Muscle of leg (tissue), 11 donors: ENCODE results near the gene TNKS1BP1. TPM values are rescaled to one million over a fixed set of nuclear protein-coding genes. Genes with fewer than 3 reads are reported as not detected.
"Not testable (repeated sequence)": the region's sequence is repeated elsewhere in the genome, so short reads cannot be mapped to it uniquely, and the experiment has no call there.

Experiments
- DNase-seq: peaks from one replicate; pipeline ENCODE4 v3.0.0; 2013
- H3K27ac ChIP-seq: one replicate; pipeline ENCODE4 v1.5.1; 2013; ENCODE audit warnings: mild to moderate bottlenecking, low read length, control low read depth
- H3K27me3 ChIP-seq: one replicate; pipeline ENCODE4 v1.6.1; 2013; ENCODE audit warnings: low read length; ENCODE audit not compliant: control insufficient read depth, insufficient read depth
- H3K36me3 ChIP-seq: one replicate; pipeline ENCODE4 v1.6.1; 2013; ENCODE audit warnings: low read length; ENCODE audit not compliant: control insufficient read depth, insufficient read depth
- H3K4me1 ChIP-seq: one replicate; pipeline ENCODE4 v1.6.1; 2013; ENCODE audit warnings: low read length; ENCODE audit not compliant: control insufficient read depth, insufficient read depth
- H3K4me3 ChIP-seq: one replicate; pipeline ENCODE4 v1.5.1; 2013; ENCODE audit warnings: low read length, control low read depth
- H3K9me3 ChIP-seq: replicated peaks from 2 replicates; pipeline ENCODE4 v1.6.1; 2013; ENCODE audit warnings: low read depth, low read length; ENCODE audit not compliant: control insufficient read depth
- WGBS: methylation state at CpG from one replicate; pipeline ENCODE4 v1.1.5; 2013; ENCODE audit warnings: missing lambda C conversion rate; ENCODE audit not compliant: insufficient coverage; 5-methylcytosine and 5-hydroxymethylcytosine counted together
- polyA plus RNA-seq, 8 donors: library from polyadenylated mRNA; unstranded; fragments of 120-200 nt; gene quantifications; one replicate each; pipeline versions ENCODE4 v1.2.1 to v1.2.3, GENCODE V29; 2013; ENCODE audit warnings: inconsistent platforms in 1 of 8, low replicate concordance in 1 of 8; ENCODE audit not compliant: insufficient read length in 8 of 8, insufficient read depth in 1 of 8
- total RNA-seq: library from RNA; stranded (reverse); fragments of 120-200 nt; gene quantifications from one replicate; pipeline ENCODE4 v1.2.4, GENCODE V29; 2013

TNKS1BP1 gene
- total and polyA plus RNA-seq, 9 donors = 67.2 to 120 (median 108) TPM

DNA sequence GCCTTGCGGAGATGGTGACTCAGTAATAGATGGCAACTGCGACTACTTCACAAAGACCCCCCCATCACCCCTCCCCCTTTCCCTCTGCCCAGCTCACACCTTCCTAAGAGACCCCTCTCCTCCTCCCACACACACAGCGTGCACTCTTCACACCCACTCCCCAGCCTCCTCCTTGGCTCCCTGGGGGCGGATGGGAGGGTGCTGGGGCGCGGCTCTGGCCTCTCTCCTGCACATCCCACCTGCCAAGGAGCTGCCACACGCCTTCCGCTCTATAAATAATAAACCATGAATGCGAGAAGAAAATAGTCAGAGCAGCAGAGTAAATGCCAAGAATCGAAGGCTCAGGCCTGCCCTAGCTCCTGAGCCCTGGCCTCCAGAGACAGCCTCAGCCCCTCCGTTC is 17.9 kb upstream of the TNKS1BP1 start:
- H3K9me3 ChIP-seq = no peaks in the 10 kb centered on the region
- WGBS = 63% methylated on average over 5 of the region's 11 CpGs
- H3K27me3 ChIP-seq = no peaks in the 10 kb centered on the region
- H3K4me3 ChIP-seq = no peak overlapping the region
- H3K4me1 ChIP-seq = peaks cover 8% of the 10 kb centered on the region
- H3K36me3 ChIP-seq = no peaks in the 10 kb centered on the region
- DNase-seq = no peak
- H3K27ac ChIP-seq = no peak overlapping the region

DNA sequence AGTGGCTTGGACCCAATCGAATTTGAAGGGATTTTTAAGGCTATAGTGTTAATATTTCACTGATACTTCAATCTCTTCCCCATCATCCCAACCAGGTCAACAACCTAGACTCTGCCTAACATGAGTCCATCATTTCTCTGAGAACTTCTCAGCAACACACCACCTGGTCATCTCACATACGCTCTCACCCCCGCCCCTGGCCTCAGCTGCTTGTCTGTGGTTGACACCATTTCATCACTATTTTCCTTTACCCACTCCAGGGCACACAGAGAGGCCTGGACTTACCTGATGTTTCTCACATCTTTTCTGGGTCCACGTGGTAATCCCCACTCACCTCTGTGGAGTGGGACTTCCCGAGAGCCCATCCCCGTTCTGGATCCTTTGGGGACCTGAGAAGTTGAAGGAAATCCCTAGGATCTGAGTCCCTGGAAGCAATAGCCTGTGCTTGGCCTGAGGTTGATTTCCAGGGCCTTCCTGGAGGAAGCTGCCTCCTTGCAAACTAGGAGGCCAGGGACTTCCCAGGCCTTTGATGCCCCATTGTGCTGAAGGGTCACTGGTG is 16.6 kb upstream of the TNKS1BP1 start:
- H3K27me3 ChIP-seq = no peaks in the 10 kb centered on the region
- peaks cover 11% of the 10 kb centered on the region for H3K4me1 ChIP-seq
- H3K4me3 ChIP-seq = no peak overlapping the region
- no peak overlapping the region for H3K27ac ChIP-seq
- no peak for DNase-seq
- H3K9me3 ChIP-seq = no peaks in the 10 kb centered on the region
- WGBS = 72% methylated on average over 5 of the region's 6 CpGs
- no peaks in the 10 kb centered on the region for H3K36me3 ChIP-seq

DNA sequence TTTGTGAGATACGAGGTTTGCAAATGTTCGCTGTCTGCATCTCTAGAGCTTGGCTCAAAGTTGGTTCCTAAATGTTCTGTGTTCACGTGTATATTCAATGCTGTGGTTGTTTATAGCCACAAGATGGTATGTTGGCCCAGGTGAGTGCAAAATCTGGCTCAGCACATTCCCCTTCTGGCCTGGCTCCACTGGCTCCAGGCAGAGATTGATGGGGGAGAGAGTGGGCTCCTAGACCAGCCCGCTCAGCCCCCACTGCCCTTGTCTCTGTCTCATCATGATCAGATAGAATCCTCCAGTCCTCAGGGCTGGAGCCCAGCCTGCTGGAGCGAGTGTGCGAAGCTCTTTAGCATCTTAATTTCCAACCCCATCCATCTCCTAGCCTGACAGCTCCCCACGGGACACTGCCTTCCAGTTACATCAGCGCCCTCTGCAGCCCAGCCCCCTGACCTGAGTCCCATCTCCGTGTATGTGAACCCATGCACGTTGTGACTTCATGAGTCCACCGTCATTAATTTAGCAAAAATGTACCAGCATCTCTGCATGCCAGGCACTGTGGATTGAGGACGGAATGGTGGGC is 15.4 kb upstream of the TNKS1BP1 start:
- Histone ChIP-seq H3K9me3 (no peaks in the 10 kb centered on the region), H3K27ac (no peak overlapping the region), H3K27me3 (no peaks in the 10 kb centered on the region), H3K36me3 (no peaks in the 10 kb centered on the region), H3K4me3 (no peak overlapping the region), H3K4me1 (peaks cover 15% of the 10 kb centered on the region)
- DNase-seq = peak; percentile 57
- WGBS = 22% methylated on average over 11 of the region's 12 CpGs

DNA sequence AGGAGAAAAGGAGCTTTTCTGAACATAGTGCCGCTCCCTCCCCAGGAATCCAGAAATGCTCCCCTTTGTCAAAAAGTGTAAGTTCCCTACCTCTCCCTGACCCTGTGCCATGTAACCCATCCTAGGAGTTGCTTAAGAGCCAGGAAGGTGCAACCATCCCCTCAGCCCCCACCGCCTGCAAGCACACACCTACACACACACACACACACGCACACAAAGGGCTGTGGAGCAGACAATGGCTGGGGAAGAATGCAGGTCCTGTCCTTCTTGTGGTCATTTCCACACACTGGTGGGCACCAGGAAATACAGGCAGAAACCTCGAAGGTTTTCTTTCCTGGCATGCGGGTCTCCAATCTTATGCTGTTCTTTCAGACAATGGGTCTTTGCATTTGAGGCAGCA is 14.6 kb upstream of the TNKS1BP1 start:
- no peak overlapping the region for H3K4me3 ChIP-seq

DNA sequence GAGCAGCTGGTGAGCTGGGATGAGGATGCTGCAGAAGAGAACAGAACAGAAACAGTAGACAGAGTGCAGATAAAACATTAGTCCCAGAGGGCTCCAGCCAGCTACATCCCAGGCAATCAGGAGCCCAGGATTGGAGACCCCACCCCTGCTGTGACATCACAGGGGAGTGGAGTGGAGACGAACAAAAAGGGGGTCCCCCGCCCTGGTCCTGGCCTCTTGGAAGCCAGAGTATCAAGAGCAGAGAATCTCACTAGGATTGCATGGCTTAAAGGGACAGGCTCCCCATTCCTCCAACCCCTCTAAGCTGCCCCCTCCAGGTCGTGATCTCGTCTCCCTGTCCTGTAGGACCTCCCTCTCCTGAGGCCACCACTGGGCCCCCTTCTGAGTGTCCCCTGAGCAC is 13.4 kb upstream of the TNKS1BP1 start, which contains the start of gene P2RX3:
P2RX3 (plus strand) TSS at position 211 of the 400 bp plus-strand sequence. CDS start 199 bp downstream, outside the sequence.
- peaks cover 13% of the 10 kb centered on the region for H3K36me3 ChIP-seq
- H3K27me3 ChIP-seq = no peaks in the 10 kb centered on the region
- no peak within 1 kb of the TSS for H3K4me3 ChIP-seq
- WGBS = 40% methylated on average over 1 of the region's 4 CpGs
- H3K27ac ChIP-seq = no peak within 1 kb of the TSS
- peaks cover 27% of the 10 kb centered on the region for H3K4me1 ChIP-seq
- DNase-seq = peak; percentile 86
- H3K9me3 ChIP-seq = no peaks in the 10 kb centered on the region

More for the DNA sequence above, 14.6 kb upstream of the TNKS1BP1 start:
- peaks cover 21% of the 10 kb centered on the region for H3K4me1 ChIP-seq
- no peak overlapping the region for H3K27ac ChIP-seq
- no peak for DNase-seq
- H3K36me3 ChIP-seq = peaks cover 3% of the 10 kb centered on the region
- H3K9me3 ChIP-seq = no peaks in the 10 kb centered on the region
- WGBS = 79% methylated on average over 3 of the region's 5 CpGs
- H3K27me3 ChIP-seq = no peaks in the 10 kb centered on the region

DNA sequence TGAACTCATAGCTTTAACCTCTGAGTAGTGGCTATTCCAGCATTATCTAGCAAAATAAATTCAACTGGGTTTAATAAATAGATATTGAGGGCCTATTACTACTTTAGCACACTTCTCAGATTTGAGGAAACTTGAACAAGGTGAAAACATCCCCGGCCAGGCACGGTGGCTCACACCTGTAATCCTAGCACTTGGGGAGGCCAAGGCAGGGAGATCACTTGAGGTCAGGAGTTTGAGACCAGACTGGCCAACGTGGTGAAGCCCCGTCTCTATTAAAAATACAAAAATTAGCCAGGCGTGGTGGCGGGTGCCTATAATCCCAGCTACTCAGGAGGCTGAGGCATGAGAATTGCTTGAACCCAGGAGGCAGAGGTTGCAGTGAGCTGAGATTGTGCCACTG is 12.1 kb upstream of the TNKS1BP1 start:
- not testable (repeated sequence) for H3K4me3 ChIP-seq, DNase-seq, H3K27me3 ChIP-seq, H3K9me3 ChIP-seq
- WGBS = 100% methylated on average over 1 of the region's 6 CpGs
- Histone ChIP-seq H3K27ac (peak overlapping the region; percentile 77), H3K36me3 (peaks cover 26% of the 10 kb centered on the region), H3K4me1 (peaks cover 27% of the 10 kb centered on the region)

DNA sequence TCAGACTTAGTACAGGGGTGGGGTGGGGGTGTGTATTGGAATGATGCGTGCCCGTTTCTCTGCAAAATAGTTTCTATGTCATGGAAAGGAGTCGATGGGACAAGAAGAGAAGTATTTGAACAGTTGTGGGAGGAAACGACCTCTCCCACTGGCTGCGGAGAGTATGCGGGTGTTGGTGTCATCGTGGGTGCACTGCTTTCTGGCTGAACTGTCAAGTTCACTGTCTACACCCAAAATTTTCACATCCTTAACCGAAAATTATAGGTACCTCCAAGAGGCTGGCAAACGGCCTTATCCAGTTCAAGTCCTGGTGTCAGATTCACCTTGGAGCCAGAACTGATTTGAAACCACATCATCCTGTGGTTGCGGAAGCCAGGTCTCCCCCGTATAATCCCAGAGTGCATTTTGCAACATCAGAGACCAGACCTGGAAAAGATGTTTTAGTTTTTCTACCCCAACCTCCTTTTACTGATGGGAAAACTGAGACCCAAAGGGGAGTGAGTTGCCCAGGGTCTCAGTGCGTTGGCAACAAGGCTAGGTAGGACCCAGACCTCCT is 11.4 kb upstream of the TNKS1BP1 start:
- peaks cover 33% of the 10 kb centered on the region for H3K36me3 ChIP-seq
- WGBS = 24% methylated on average over 6 of the region's 12 CpGs
- H3K9me3 ChIP-seq = no peaks in the 10 kb centered on the region
- no peak for DNase-seq
- peak overlapping the region; percentile 91 for H3K4me3 ChIP-seq
- peak overlapping the region; percentile 77 for H3K27ac ChIP-seq
- H3K4me1 ChIP-seq = peaks cover 27% of the 10 kb centered on the region
- no peaks in the 10 kb centered on the region for H3K27me3 ChIP-seq

DNA sequence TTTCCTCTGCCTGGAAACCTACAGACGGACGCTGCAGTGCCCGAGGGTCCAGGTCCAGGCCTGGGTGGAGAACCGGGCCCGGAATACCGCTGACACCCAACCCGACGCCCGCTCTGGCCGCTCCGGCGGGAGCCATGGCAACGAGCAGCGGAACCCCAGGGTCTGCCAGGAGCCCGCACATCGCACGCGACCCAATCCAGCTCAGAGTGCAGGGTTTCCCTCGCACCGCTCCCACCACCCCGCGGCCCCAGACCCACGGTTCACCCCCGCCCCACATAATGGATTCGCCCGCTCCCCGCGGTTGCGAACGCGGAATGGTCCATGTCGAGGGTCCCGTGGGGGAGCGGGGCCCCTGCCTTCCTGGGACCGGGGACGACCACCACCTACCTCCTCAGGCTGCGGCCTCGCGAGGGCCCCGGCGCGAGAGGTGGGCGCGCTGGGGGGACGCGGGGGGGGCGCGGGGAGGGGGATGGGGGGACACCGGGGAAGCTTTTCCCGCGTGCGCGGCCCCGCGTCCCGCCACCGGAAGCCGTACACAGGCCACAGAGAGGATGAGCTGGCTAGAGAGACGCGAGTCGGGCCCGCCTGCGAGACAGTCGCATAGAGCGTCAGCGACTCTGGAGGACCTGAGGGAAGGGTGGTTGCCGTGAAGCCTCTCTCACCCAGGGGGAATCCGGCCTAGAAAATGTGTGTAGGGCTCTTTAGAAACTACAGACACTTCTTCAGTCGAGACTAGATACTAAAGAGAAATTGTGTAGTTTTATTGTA is 10.8 kb upstream of the TNKS1BP1 start, which contains the start of gene SSRP1:
SSRP1 (minus strand) TSS at position 550 of the 768 bp plus-strand sequence. CDS start 771 bp downstream, outside the sequence.
- no peaks in the 10 kb centered on the region for H3K27me3 ChIP-seq

DNA sequence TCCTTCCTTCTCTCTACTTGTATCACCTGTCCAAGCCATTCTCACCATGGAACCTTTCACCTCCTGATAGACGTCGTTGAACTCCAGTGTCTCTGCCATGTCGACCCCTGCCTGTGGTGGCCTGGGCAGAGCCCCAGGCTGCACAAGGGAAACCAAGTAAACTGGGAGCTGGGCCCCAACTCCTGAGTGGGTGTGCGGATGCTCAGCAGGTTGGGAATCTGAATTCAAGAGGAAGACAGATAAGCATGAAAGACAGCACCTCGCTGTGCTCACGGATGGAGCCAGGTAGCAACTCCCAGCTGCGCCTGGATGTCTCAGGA is 10.2 kb upstream of the TNKS1BP1 start:
- Histone ChIP-seq H3K36me3 (peaks cover 45% of the 10 kb centered on the region), H3K27ac (peak overlapping the region; percentile 86), H3K9me3 (no peaks in the 10 kb centered on the region), H3K4me3 (peak overlapping the region; percentile 91), H3K27me3 (no peaks in the 10 kb centered on the region), H3K4me1 (peaks cover 25% of the 10 kb centered on the region)
- no peak for DNase-seq
- under 1% methylated on average over 6 of the region's 7 CpGs for WGBS

More for the DNA sequence above, 10.8 kb upstream of the TNKS1BP1 start, which contains the start of gene SSRP1:
- Histone ChIP-seq H3K4me3 (peak within 1 kb of the TSS; percentile 91), H3K27ac (peak within 1 kb of the TSS; percentile 86), H3K9me3 (no peaks in the 10 kb centered on the region), H3K4me1 (peaks cover 27% of the 10 kb centered on the region), H3K36me3 (peaks cover 40% of the 10 kb centered on the region)
- DNase-seq = peak; percentile 96
- under 1% methylated on average over 40 of the region's 69 CpGs for WGBS
